Uterus (tissue), 4 donors: ENCODE results near the gene TMEM266. TPM values are rescaled to one million over a fixed set of nuclear protein-coding genes. Genes with fewer than 3 reads are reported as not detected.

Experiments
- DNase-seq, 2 donors: peaks; one replicate each; pipeline ENCODE4 v3.0.0-alpha.2; 2019 to 2020
- H3K27ac ChIP-seq, 2 donors: fragments of 200-600 bp; sonication (generic); 1 replicate in 1 of 2; 2 replicates in 1 of 2; pipeline ENCODE4 v1.5.1; 2016 to 2018
- H3K27me3 ChIP-seq, 2 donors: fragments of 200-600 bp; sonication (generic); one replicate each; pipeline ENCODE4 v1.5.1; 2018 to 2019; ENCODE audit warnings: control low read depth in 1 of 2
- H3K36me3 ChIP-seq, 2 donors: fragments of 200-600 bp; sonication (generic); one replicate each; pipeline ENCODE4 v1.5.1; 2019; ENCODE audit warnings: control low read depth in 1 of 2
- H3K4me1 ChIP-seq, 2 donors: fragments of 200-600 bp; sonication (generic); one replicate each; pipeline ENCODE4 v1.5.1; 2018 to 2019; ENCODE audit warnings: control low read depth in 1 of 2
- H3K4me3 ChIP-seq, 2 donors: fragments of 200-600 bp; sonication (generic); 1 replicate in 1 of 2; 2 replicates in 1 of 2; pipeline ENCODE4 v1.5.1; 2018 to 2019; ENCODE audit warnings: mild to moderate bottlenecking in 1 of 2
- H3K9me3 ChIP-seq, 2 donors: fragments of 200-600 bp; sonication (generic); one replicate each; pipeline ENCODE4 v1.5.1; 2019; ENCODE audit warnings: control low read depth in 1 of 2
- POLR2A ChIP-seq, 2 donors: fragments of 450-650 bp; IDR thresholded peaks; one replicate each; pipeline ENCODE4 v1.6.1; 2016; ENCODE audit warnings: antibody characterized with exemption in 2 of 2, mild to moderate bottlenecking in 1 of 2, moderate library complexity in 1 of 2
- intact Hi-C: fragments of 100-400 bp; cut with DNase I; formaldehyde crosslinking; loops from one replicate; pipeline ENCODE4 v1.15.1; 2023; ENCODE audit warnings: low total_unique reads
- total RNA-seq, 4 donors: library from RNA; depleted of rRNA in 3 of 4; stranded (reverse); fragments of >200 nt in 3 of 4; gene quantifications; one replicate each; pipeline versions ENCODE4 v1.1.0 to v1.2.4, GENCODE V29; 2014 to 2023
- TF ChIP-seq, protein P1 (sequence below), 4 experiments: fragments of 200-600 bp in 2 of 4; fragments of 450-650 bp in 2 of 4; sonication (generic) in 2 of 4; IDR thresholded peaks; one replicate each; pipeline ENCODE4 v1.5.1; 2016 to 2019; ENCODE audit warnings: antibody characterized with exemption in 4 of 4, mild to moderate bottlenecking in 2 of 4, moderate library complexity in 1 of 4
- donor health status: DM: yes; HTN: yes; CAD: no.

The TMEM266 gene
- total RNA-seq, 4 donors from 2014 or later, result 0.35 TPM; not detected in 3

DNA sequence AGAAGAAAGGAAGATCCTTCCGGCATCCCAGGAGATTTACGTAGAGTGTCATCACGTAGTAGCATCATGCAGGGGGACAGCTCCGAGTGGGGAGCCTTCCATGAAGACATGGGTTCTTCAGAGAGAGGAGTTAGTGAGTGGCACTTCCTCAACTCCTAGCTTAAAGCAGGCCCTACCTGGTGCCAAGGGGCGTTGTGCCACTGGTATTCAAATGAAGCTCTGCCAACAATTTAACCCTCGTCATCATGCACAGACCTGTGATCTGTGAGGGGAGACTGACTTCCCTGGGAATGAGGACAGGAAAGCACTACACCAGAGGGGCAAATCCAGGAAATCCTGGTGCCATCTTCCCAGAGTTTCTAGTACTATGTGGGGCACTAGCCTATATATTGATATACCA, 59.0 kb downstream of the TMEM266 start:
- intact Hi-C loops, result no loop called here
- no peak overlapping the region for H3K27ac ChIP-seq

DNA sequence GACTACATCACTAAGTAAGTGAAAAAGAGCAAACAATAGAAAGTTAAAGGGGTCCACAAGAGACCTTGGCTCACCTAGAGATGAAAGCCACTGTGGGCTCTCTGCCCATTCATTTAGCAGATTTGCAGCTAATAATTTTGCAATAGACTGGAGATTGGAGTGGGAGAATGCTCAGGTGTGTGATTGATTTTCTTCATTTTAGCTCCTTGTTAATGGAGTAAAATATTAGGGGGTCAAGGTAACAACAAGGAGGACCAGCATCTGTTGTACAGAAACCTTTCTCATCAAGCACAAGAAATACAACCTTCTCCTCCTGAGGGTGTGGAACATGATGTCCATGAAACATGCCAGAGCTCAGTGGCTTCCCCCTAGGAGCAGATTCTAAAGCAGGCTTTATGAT, 63.2 kb downstream of the TMEM266 start:
- no peak for TF ChIP-seq POLR2A (IDR thresholded peaks at IDR 0.05)
- TF ChIP-seq, protein P1, sequence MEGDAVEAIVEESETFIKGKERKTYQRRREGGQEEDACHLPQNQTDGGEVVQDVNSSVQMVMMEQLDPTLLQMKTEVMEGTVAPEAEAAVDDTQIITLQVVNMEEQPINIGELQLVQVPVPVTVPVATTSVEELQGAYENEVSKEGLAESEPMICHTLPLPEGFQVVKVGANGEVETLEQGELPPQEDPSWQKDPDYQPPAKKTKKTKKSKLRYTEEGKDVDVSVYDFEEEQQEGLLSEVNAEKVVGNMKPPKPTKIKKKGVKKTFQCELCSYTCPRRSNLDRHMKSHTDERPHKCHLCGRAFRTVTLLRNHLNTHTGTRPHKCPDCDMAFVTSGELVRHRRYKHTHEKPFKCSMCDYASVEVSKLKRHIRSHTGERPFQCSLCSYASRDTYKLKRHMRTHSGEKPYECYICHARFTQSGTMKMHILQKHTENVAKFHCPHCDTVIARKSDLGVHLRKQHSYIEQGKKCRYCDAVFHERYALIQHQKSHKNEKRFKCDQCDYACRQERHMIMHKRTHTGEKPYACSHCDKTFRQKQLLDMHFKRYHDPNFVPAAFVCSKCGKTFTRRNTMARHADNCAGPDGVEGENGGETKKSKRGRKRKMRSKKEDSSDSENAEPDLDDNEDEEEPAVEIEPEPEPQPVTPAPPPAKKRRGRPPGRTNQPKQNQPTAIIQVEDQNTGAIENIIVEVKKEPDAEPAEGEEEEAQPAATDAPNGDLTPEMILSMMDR (IDR thresholded peaks at IDR 0.05), result no peak
- Histone ChIP-seq H3K9me3 (peaks cover 0 to 2% of the 10 kb centered on the region in 2 donors), H3K36me3 (no peaks in the 10 kb centered on the region), H3K27me3 (no peaks in the 10 kb centered on the region), H3K4me3 (no peak overlapping the region), H3K27ac (no peak overlapping the region), H3K4me1 (no peaks in the 10 kb centered on the region)
- intact Hi-C loops, result no loop called here
- DNase-seq, result no peak

More for the DNA sequence above, 59.0 kb downstream of the TMEM266 start:
- Histone ChIP-seq H3K4me1 (no peaks in the 10 kb centered on the region), H3K9me3 (no peaks in the 10 kb centered on the region), H3K36me3 (no peaks in the 10 kb centered on the region), H3K27me3 (no peaks in the 10 kb centered on the region), H3K4me3 (no peak overlapping the region)
- no peak for DNase-seq
- TF ChIP-seq, protein P1 (IDR thresholded peaks at IDR 0.05), result no peak
- TF ChIP-seq POLR2A (IDR thresholded peaks at IDR 0.05), result no peak

- Histone ChIP-seq H3K27ac (no peak overlapping the region), H3K36me3 (no peaks in the 10 kb centered on the region), H3K4me3 (no peak overlapping the region), H3K4me1 (no peaks in the 10 kb centered on the region), H3K9me3 (peaks cover 0 to 2% of the 10 kb centered on the region in 2 donors), H3K27me3 (no peaks in the 10 kb centered on the region)
- no peak for TF ChIP-seq POLR2A (IDR thresholded peaks at IDR 0.05)
- TF ChIP-seq, protein P1 (IDR thresholded peaks at IDR 0.05), result no peak
- DNase-seq, result no peak
- intact Hi-C loops, result no loop called here
Observed at GRCh38 chr15:76127169-76127568, 67.4 kb downstream of the TMEM266 start.

DNA sequence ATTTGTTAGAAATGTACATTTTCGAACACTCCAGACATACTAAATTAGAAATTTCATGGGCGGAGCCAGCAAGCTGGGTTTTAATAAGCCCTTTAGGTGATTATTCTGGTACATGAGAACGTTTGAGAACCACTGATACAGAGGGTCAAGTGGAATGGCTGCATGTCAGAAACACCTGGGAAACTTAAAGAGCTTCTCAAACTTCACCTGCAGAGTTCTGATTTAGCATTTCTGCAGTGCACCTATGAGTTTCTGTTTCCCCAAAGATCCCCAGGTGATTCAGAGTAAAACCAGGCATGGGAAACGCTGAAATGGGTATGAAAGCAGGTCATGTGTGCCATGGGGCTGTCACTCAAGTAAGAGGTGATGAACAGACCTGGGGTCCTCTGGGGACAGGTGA, 68.1 kb downstream of the TMEM266 start:
- no peaks in the 10 kb centered on the region for H3K27me3 ChIP-seq
- H3K9me3 ChIP-seq, result peaks cover 0 to 2% of the 10 kb centered on the region in 2 donors
- intact Hi-C loops, result no loop called here
- H3K4me3 ChIP-seq, result no peak overlapping the region
- no peak overlapping the region for H3K27ac ChIP-seq
- TF ChIP-seq, protein P1 (IDR thresholded peaks at IDR 0.05), result no peak
- no peak for TF ChIP-seq POLR2A (IDR thresholded peaks at IDR 0.05)
- DNase-seq, result no peak
- H3K4me1 ChIP-seq, result no peaks in the 10 kb centered on the region
- no peaks in the 10 kb centered on the region for H3K36me3 ChIP-seq

DNA sequence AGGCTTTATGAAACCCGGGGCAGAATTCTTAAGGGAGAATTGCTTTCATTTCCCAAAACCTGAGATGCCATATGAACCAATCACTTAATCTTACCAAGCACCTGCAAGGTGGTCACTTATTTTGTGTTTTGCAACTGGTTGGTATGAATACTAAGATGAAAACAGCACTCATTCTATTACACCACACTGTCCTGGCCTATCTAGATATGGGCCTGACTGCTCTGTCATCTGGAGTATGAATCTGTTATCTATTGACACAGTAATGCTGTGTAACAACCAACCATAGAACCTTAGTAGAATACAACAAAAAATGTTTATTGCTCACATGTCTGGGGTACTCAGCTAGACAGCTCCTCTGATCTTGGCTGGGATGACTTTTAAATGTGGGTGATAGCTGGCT, 74.8 kb downstream of the TMEM266 start:
- Histone ChIP-seq H3K27ac (no peak overlapping the region), H3K4me3 (no peak overlapping the region), H3K36me3 (no peaks in the 10 kb centered on the region), H3K27me3 (no peaks in the 10 kb centered on the region), H3K9me3 (no peaks in the 10 kb centered on the region), H3K4me1 (no peaks in the 10 kb centered on the region)
- DNase-seq, result no peak
- TF ChIP-seq, protein P1 (IDR thresholded peaks at IDR 0.05), result no peak
- no peak for TF ChIP-seq POLR2A (IDR thresholded peaks at IDR 0.05)
- intact Hi-C loops, result no loop called here
